IMR-90 (cell line): Measurements from ENCODE around the gene RAD18. TPM values are rescaled to one million over a fixed set of nuclear protein-coding genes. Genes with fewer than 3 reads are reported as not detected.

Experiments used
- ATAC-seq: fragments of 200-7000 bp; cut with Tn5 transposase; 2 replicates; pipeline ENCODE4 v1.9.1; 2020; ENCODE audit warnings: low read depth, mild to moderate bottlenecking, moderate library complexity
- BruUV-seq: library from RNA; stranded (reverse); fragments of 400-500 nt; replicated peaks from 2 replicates; lab custom pipeline; 2021; lab: Mats Ljungman, UMichigan
- CTCF ChIA-PET: fragments of 300-600 bp; formaldehyde crosslinking; extraction: SDS; loops from one replicate; lab custom pipeline; 2021; ENCODE audit warnings: antibody characterized with exemption; lab: Yijun Ruan, JAX
- POLR2A ChIA-PET: fragments of 300-600 bp; sonication (Branson Sonifier 250); formaldehyde crosslinking; loops from one replicate; lab custom pipeline; 2022; ENCODE audit warnings: antibody characterized with exemption; ENCODE audit not compliant: unreplicated experiment; lab: Charles Lee
- DNase-seq: peaks from one replicate; pipeline ENCODE4 v3.0.0; 2013
- H2AFZ ChIP-seq: replicated peaks from 2 replicates; pipeline ENCODE3; 2013; ENCODE audit warnings: low read length, mild to moderate bottlenecking; ENCODE audit not compliant: poor library complexity
- H2AK5ac ChIP-seq: 2 replicates; pipeline ENCODE4 v1.6.1; 2013; ENCODE audit warnings: low read depth, low read length, inconsistent platforms
- H2AK9ac ChIP-seq: replicated peaks from 2 replicates; pipeline ENCODE3; 2013; ENCODE audit warnings: mild to moderate bottlenecking, low read depth, low read length, moderate library complexity; ENCODE audit not compliant: poor library complexity
- H2BK120ac ChIP-seq: 2 replicates; pipeline ENCODE4 v1.6.1; 2013; ENCODE audit warnings: low read depth, low read length, inconsistent platforms
- H2BK15ac ChIP-seq: 3 replicates; pipeline ENCODE4 v1.6.1; 2013; ENCODE audit warnings: low read depth, low read length, inconsistent platforms
- H2BK20ac ChIP-seq: 2 replicates; pipeline ENCODE4 v1.6.1; 2013; ENCODE audit warnings: low read depth, mild to moderate bottlenecking, inconsistent platforms, low read length, moderate library complexity
- H2BK5ac ChIP-seq: 2 replicates; pipeline ENCODE4 v1.6.1; 2013; ENCODE audit warnings: mild to moderate bottlenecking, low read depth, low read length, inconsistent platforms; ENCODE audit not compliant: poor library complexity, severe bottlenecking
- H3K14ac ChIP-seq: replicated peaks from 2 replicates; pipeline ENCODE4 v1.6.1; 2013; ENCODE audit warnings: low read depth, low read length, inconsistent platforms
- H3K18ac ChIP-seq: 2 replicates; pipeline ENCODE4 v1.6.1; 2013; ENCODE audit warnings: low read depth, low read length, control low read depth
- H3K23ac ChIP-seq: 2 replicates; pipeline ENCODE4 v1.6.1; 2013; ENCODE audit warnings: low read depth, low read length, inconsistent platforms
- H3K27ac ChIP-seq: 2 replicates; pipeline ENCODE4 v1.5.1; 2013; ENCODE audit warnings: mild to moderate bottlenecking, control low read depth, low read length; ENCODE audit not compliant: insufficient read depth
- H3K27me3 ChIP-seq: 2 replicates; pipeline ENCODE4 v1.6.1; 2013; ENCODE audit warnings: low read length; ENCODE audit not compliant: control insufficient read depth, insufficient read depth
- H3K36me3 ChIP-seq: 2 replicates; pipeline ENCODE4 v1.6.1; 2013; ENCODE audit warnings: low read length, mixed read lengths; ENCODE audit not compliant: control insufficient read depth, insufficient read depth
- H3K4ac ChIP-seq: 2 replicates; pipeline ENCODE4 v1.6.1; 2013; ENCODE audit warnings: low read depth, low read length, inconsistent platforms
- H3K4me1 ChIP-seq: 2 replicates; pipeline ENCODE4 v1.6.1; 2013; ENCODE audit warnings: low read length, mixed read lengths; ENCODE audit not compliant: control insufficient read depth, insufficient read depth
- H3K4me2 ChIP-seq: 2 replicates; pipeline ENCODE4 v1.6.1; 2013; ENCODE audit warnings: low read depth, mild to moderate bottlenecking, control low read depth, low read length, moderate library complexity
- H3K4me3 ChIP-seq: 2 replicates; pipeline ENCODE4 v1.5.1; 2013; ENCODE audit warnings: low read depth, mild to moderate bottlenecking, control low read depth, low read length, moderate library complexity; ENCODE audit not compliant: insufficient read depth
- H3K56ac ChIP-seq: 2 replicates; pipeline ENCODE4 v1.6.1; 2013; ENCODE audit warnings: low read length, inconsistent platforms; ENCODE audit not compliant: insufficient read depth; ENCODE audit errors: extremely low read depth
- H3K79me1 ChIP-seq, 2 experiments: 2 replicates each; pipeline ENCODE4 v1.6.1; 2013; ENCODE audit warnings: low read length in 2 of 2, inconsistent platforms in 1 of 2, low read depth in 1 of 2
- H3K9ac ChIP-seq: 2 replicates; pipeline ENCODE4 v1.6.1; 2013; ENCODE audit warnings: low read depth, low read length, control low read depth
- H3K9me1 ChIP-seq: 2 replicates; pipeline ENCODE4 v1.6.1; 2013; ENCODE audit warnings: low read length, inconsistent platforms; ENCODE audit not compliant: insufficient read depth
- H3K9me3 ChIP-seq: 2 replicates; pipeline ENCODE4 v1.6.1; 2013; ENCODE audit warnings: low read length; ENCODE audit not compliant: control insufficient read depth, insufficient read depth
- H4K20me1 ChIP-seq: 2 replicates; pipeline ENCODE4 v1.6.1; 2013; ENCODE audit warnings: low read length, inconsistent platforms; ENCODE audit not compliant: insufficient read depth
- H4K5ac ChIP-seq: 2 replicates; pipeline ENCODE4 v1.6.1; 2013; ENCODE audit warnings: mild to moderate bottlenecking, low read depth, low read length, control low read depth
- H4K8ac ChIP-seq, 2 experiments: 2 replicates each; pipeline ENCODE4 v1.6.1; 2013; ENCODE audit warnings: low read depth in 2 of 2, low read length in 2 of 2, control low read depth in 1 of 2, inconsistent platforms in 1 of 2
- H4K91ac ChIP-seq: 2 replicates; pipeline ENCODE4 v1.6.1; 2013; ENCODE audit warnings: low read depth, low read length, inconsistent platforms; ENCODE audit not compliant: insufficient read depth
- BHLHE40 ChIP-seq: fragments of 150-350 bp; IDR thresholded peaks from 2 replicates; pipeline ENCODE4 v1.6.1; 2016; ENCODE audit warnings: mild to moderate bottlenecking, low read depth, low read length
- CEBPB ChIP-seq: IDR thresholded peaks from 2 replicates; pipeline ENCODE4 v1.6.1; 2012; ENCODE audit warnings: low read depth, low read length, improper control_type of control experiment
- CHD1 ChIP-seq: IDR thresholded peaks from 2 replicates; pipeline ENCODE4 v1.6.1; 2012; ENCODE audit warnings: low read depth, low read length, improper control_type of control experiment
- CTCF ChIP-seq: conservative IDR thresholded peaks from 2 replicates; pipeline ENCODE4 v1.5.1; 2012; ENCODE audit warnings: mild to moderate bottlenecking, low read depth, low read length, improper control_type of control experiment
- ELK1 ChIP-seq: fragments of 150-350 bp; IDR thresholded peaks from 2 replicates; pipeline ENCODE4 v1.6.1; 2016; ENCODE audit warnings: low read depth, mild to moderate bottlenecking, low read length, moderate library complexity, borderline replicate concordance
- FOS ChIP-seq: fragments of 150-350 bp; IDR thresholded peaks from 2 replicates; pipeline ENCODE4 v1.6.1; 2016; ENCODE audit warnings: low read depth, low read length
- MAFK ChIP-seq: IDR thresholded peaks from 2 replicates; pipeline ENCODE4 v1.6.1; 2012; ENCODE audit warnings: low read depth, low read length, improper control_type of control experiment
- MXI1 ChIP-seq: IDR thresholded peaks from 2 replicates; pipeline ENCODE4 v1.6.1; 2012; ENCODE audit warnings: low read depth, mild to moderate bottlenecking, low read length, moderate library complexity, borderline replicate concordance
- NFE2L2 ChIP-seq: fragments of 150-350 bp; IDR thresholded peaks from 2 replicates; pipeline ENCODE4 v1.6.1; 2016; ENCODE audit warnings: low read depth, mild to moderate bottlenecking, low read length
- POLR2A ChIP-seq: IDR thresholded peaks from 2 replicates; pipeline ENCODE4 v1.6.1; 2012; ENCODE audit warnings: mild to moderate bottlenecking, low read depth, low read length
- RAD21 ChIP-seq: IDR thresholded peaks from 2 replicates; pipeline ENCODE4 v1.6.1; 2012; ENCODE audit warnings: low read length, improper control_type of control experiment
- RCOR1 ChIP-seq: IDR thresholded peaks from 2 replicates; pipeline ENCODE4 v1.6.1; 2012; ENCODE audit warnings: mild to moderate bottlenecking, low read length, improper control_type of control experiment; ENCODE audit not compliant: insufficient replicate concordance
- RFX5 ChIP-seq: IDR thresholded peaks from 2 replicates; pipeline ENCODE4 v1.8.0; 2012; ENCODE audit warnings: low read depth, mild to moderate bottlenecking, low read length, moderate library complexity
- SMC3 ChIP-seq: fragments of 150-350 bp; IDR thresholded peaks from 2 replicates; pipeline ENCODE4 v1.6.1; 2016; ENCODE audit warnings: low read depth, mild to moderate bottlenecking, antibody characterized with exemption, low read length, moderate library complexity
- USF2 ChIP-seq: fragments of 150-350 bp; IDR thresholded peaks from 2 replicates; pipeline ENCODE4 v1.6.1; 2017; ENCODE audit warnings: mild to moderate bottlenecking, antibody characterized with exemption, low read length, low read depth
- WGBS, 2 experiments: methylation state at CpG; one replicate each; pipeline versions ENCODE4 v1.1.5 to v1.1.7; 2013; ENCODE audit warnings: missing lambda C conversion rate in 2 of 2; ENCODE audit not compliant: insufficient read length in 1 of 2; ENCODE audit errors: extremely low coverage in 2 of 2; 5-methylcytosine and 5-hydroxymethylcytosine counted together
- dilution Hi-C: fragments of 300-500 bp; cut with HindIII; formaldehyde crosslinking; loops from one replicate; pipeline ENCODE4 v1.14.3; 2018; ENCODE audit warnings: low sequenced_read_pairs; ENCODE audit not compliant: unreplicated experiment
- in situ Hi-C: fragments of 300-500 bp; cut with MboI; formaldehyde crosslinking; loops from 3 replicates; pipeline ENCODE4 v1.14.3; 2019; ENCODE audit warnings: low sequenced_read_pairs, inconsistent platforms, mixed read lengths
- intact Hi-C: fragments of 100-400 bp; cut with micrococcal nuclease; formaldehyde crosslinking; loops from 2 replicates; pipeline ENCODE4 v1.10.0; 2022
- polyA plus RNA-seq, 3 experiments: library from polyadenylated mRNA; depleted of rRNA; stranded (reverse); fragments of >200 nt; gene quantifications; 2 replicates each; pipeline ENCODE4 v1.2.3, GENCODE V29; 2012; ENCODE audit warnings: low replicate concordance in 1 of 3
- total RNA-seq: library from RNA; depleted of rRNA; stranded (reverse); fragments of >200 nt; gene quantifications from 2 replicates; pipeline ENCODE4 v1.2.3, GENCODE V29; 2012

Gene RAD18
- total and polyA plus RNA-seq, 2 of the 4 experiments (the other 2 are of a cell fraction), result 8.2 to 17.2 TPM

GRCh38 chr3:8872261-8872660 is 91.0 kb downstream of the RAD18 start:
- POLR2A ChIA-PET, result no interaction called here

More at GRCh38 chr3:8872261-8872660, 91.0 kb downstream of the RAD18 start:
- Histone ChIP-seq H3K56ac (no peak overlapping the region), H3K4me1 (peaks cover 18% of the 10 kb centered on the region), H3K27me3 (no peaks in the 10 kb centered on the region), H3K9me1 (peaks cover 12% of the 10 kb centered on the region), H3K14ac (peak overlapping the region; percentile 17), H3K27ac (no peak overlapping the region; the same call in 1 of the 2 replicates), H4K8ac (peak overlapping the region in 1 of 2 experiments; percentile 88; a peak in 2 of 4 replicates), H2AFZ (no peak overlapping the region), H4K91ac (peak overlapping the region; percentile 63), H2BK120ac (peak overlapping the region; percentile 93), H2BK20ac (peak overlapping the region; percentile 93), H3K18ac (peak overlapping the region; percentile 86; the same call in 1 of the 2 replicates), H3K79me1 (peaks cover 0 to 7% of the 10 kb centered on the region in 2 experiments; a peak in 2 of 4 replicates), H4K20me1 (no peaks in the 10 kb centered on the region), H2BK15ac (peak overlapping the region; percentile 96; the same call in 2 of the 3 replicates), H2BK5ac (peak overlapping the region; percentile 87), H3K9ac (no peak overlapping the region), H3K4ac (peak overlapping the region; percentile 84), H2AK9ac (peak overlapping the region; percentile 10), H2AK5ac (peak overlapping the region; percentile 37), H3K4me2 (no peak overlapping the region), H4K5ac (peak overlapping the region; percentile 49; the same call in 1 of the 2 replicates), H3K9me3 (no peaks in the 10 kb centered on the region), H3K23ac (peak overlapping the region; percentile 60; the same call in 1 of the 2 replicates), H3K36me3 (peaks cover 2% of the 10 kb centered on the region; the same call in 1 of the 2 replicates), H3K4me3 (no peak overlapping the region)
- ATAC-seq (no peak), DNase-seq (no peak)
- in situ Hi-C loops (no loop called here), intact Hi-C loops (loop anchor here (1.0 kb wide), 1 partner anchor 13 kb away; no protein-coding TSS in a partner anchor), dilution Hi-C loops (no loop called here)
- CTCF ChIA-PET, result interaction anchor here (1.1 kb wide), 1 partner anchor 103 kb away, joined by 4 read pairs; the partner anchor contains the start of gene OXTR
- 83% methylated on average over 1 of the region's 1 CpG; no CpG with 5 or more reads in 1 of the 2 experiments for WGBS, 2 experiments
- BruUV-seq, result no TSS peak
- TF ChIP-seq ELK1 (no peak), CTCF (no peak), CHD1 (no peak), FOS (no peak), NFE2L2 (no peak), RFX5 (no peak), MXI1 (no peak), RCOR1 (no peak), MAFK (no peak), USF2 (no peak), BHLHE40 (no peak), SMC3 (no peak), POLR2A (no peak), RAD21 (no peak), CEBPB (no peak)
